HG02798 (cell line): ENCODE data around the gene LRRC17.

ENCODE experiments used
- ATAC-seq: cut with Tn5 transposase; IDR thresholded peaks from one replicate; pipeline ENCODE4 v1.9.1; 2021; ENCODE audit warnings: mild to moderate bottlenecking; ENCODE audit not compliant: unreplicated experiment, poor library complexity

LRRC17 gene

DNA sequence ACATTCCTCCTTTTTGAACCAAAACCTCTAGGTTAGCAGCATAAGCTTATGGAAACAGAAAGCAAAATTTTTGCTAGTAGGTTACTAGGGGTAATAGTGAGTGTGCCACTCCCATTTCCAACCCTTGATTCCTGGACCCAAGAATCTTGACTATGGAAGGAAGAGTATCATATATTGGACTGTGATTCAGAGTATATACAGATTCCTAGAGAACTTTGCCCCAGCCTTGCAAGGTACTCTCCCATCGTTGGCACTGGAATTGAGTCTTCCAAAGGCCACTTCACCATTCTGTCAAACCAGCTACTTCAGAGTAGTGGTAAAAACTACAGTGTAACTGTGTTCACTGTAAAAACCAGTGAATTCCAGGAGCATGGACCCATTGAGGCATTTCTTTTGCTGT, 69.4 kb downstream of the LRRC17 start:
- no peak for ATAC-seq

DNA sequence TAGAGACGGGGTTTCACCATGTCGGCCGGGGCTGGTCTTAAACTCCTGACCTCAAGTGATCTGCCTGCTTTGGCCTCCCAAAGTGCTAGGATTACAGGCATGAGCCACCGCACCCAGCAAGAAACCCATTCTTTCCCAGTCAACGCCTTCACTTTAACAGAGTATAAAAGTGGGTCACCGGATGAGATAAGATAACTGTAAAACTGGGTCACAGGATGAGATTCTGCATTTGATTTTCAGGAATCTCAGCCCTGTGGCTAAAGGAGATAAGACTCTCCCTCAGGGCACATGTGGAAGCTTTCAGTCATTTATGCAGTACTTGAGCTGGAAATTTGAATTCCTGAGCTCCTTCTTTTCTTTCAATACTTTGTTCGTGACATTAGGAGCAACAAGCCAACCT, 70.8 kb downstream of the LRRC17 start:
- ATAC-seq = no peak

DNA sequence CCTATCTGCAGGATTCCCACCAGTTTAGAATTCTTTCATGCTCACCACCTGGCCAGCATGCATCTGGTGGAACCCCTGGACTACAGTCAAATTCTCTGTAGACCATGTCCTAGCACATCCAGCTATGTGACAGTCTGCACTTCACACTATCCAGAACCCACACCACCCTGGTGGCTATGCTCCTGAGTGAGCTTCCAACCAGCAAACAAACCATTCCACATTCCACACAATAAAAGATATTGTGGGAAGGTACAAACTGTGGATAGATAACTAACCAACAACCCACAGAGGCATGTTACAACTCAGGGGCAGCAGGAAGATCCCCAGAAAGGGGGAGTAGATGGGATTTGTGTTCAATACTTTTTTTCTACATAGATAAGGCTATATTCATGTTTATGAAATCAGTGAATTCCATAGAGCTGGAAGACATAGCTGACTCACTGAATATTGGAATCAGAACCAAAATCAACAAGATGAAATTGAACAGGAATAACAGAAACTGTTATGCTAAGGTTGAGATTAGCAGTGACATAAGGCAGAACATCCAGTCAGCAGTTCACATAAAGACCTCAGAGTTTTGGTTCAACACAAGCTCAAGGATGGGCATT, 72.5 kb downstream of the LRRC17 start:
- no peak for ATAC-seq

DNA sequence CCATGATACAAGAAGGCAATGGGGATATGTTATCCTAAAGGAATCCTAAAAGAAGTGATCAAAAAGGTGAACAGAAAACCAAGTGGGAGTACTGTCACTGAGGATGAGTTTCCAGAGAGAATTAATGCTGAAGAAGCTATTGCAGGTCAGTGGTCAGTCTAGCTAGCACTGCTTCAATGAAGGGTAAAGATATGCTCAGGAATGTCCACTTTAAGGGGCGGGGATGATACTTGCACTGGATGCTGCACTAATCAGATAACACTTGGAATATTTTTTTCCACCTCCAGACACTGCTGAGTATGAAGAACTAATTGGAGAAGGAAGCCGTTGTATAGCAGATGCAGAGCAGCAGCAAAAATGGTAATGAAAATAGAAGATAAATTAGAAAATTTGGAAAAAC, 75.3 kb downstream of the LRRC17 start:
- no peak for ATAC-seq

DNA sequence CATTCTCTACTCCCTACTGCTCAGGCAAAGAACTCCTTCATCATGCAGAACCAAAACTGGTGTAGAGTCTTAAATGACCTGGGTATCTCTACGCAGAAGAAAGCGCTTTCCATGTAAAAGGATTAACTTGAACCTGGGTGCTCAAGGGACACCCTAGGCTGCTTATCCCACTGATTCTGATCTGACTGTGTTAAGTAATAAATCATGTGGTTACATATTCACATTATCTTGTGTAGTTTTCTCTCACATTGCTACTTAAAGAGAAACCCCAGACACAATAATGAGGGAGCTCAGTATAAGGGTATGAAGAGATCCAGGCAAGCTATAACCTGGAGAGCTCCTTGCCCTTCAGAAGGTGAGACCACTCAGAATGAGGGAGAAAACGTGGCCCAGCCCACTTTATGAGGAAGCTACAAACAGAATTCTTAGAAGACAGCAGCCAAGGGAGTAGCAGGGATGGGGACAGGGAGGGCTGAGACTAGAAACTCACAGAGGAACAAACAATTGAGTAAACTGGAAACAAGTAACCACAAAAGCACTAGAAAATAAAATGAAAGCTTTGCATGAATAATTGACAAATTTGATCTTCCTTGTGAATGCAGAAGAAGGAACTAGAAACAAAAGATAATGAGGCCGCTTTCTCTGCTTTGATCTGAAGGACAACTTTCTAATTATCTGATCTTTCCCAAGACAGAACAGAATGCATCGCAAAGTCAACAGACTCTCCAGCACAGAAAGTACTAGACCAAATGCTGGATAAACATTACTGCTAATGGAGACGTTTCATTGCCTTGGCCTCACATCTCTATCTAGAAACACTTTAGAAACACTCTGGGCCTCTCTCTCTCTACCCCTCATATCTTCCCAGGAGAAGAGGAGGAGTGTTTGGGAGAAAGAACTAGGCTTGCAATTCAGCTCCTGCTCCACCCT, 76.1 kb downstream of the LRRC17 start:
- ATAC-seq = no peak

DNA sequence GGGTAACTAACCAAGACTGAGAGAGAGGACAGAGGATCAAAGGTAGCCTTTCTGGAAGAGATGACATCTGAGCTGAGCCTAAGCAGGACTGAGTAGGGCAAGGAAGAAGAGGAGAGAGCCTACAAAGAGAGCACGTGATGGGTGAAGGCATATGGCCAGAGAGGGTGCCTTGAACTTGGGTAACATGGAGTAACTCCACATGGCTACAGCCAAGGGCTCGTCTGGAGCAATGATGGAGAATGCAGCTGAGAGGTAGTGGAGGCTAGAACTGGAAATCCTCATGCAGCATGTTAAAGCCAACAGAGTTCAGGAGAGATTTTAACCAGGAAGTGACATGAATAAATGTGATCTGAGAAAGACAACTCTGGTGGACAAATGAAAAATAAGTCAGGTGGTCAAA, 77.8 kb downstream of the LRRC17 start:
- ATAC-seq = no peak

DNA sequence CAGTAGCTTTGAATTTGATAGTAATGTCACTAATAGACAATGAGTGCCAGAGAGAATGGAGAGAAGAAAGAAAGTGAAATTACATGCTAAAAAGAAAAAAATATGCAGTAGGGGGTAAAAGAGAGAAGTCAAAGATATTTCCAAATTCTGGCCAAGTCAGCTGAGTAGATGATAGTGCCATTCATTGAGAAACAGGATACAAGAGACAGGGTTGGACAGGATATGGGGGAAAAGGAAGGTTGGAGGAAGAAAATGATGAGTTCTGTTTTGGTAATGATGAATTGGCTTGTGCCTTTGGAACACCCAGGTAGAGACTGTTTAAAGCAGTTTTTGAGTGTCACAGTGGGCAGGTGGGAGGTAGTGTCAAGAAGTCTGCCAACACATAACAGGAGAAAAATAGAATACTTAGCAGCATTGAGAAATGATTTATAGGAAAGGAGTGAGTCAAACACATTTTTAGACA, 78.3 kb downstream of the LRRC17 start:
- ATAC-seq = no peak

DNA sequence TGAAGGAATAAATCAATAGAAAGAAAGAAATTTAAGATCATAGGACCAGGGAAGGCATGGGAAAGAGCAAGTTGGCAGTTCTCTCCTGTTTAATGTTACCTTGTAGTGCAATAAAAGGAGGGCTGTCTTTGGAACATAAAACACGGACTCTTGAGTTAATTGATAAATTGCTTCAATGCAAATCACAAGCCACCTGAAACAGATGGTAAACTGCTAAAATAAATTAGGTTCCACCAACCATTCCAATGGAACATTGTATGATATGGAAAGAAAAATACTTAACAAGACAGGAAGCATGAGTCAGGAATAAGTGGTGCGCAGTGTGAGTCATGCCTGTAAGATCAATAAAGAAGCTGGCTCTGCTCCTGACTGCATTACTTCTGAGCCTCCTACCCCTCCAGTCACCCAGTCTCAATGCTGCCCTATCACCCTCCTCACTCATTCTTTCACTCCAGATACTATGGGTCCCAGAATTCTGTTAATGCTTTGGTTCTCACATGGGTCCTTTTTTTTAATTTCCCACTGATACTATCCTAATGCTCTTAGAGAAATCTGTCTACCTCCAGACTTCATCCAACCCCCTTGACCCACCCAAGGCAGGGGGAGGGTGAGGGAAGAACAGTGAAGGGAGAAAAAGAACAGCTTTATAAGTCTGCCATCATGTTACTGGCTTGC, 78.9 kb downstream of the LRRC17 start:
- ATAC-seq = no peak

DNA sequence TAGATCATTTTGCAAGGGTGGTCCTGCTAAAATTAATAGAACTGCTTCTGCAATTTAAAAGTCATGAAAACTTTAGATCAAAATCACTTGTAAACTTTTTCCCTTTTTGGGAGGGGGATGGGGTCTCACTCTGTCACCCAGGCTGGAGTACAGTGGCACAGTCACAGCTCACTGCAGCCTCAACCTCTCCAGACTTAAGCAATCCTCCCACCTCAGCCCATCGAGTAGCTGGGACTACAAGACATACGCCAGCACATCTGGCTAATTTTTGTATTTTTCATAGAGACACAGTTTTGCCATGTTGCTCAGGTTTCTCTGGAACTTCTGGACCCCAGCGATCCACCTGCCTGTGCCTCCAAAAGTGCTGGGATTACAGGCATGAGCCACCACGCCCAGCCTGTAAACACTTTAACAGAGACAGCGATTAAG, 79.7 kb downstream of the LRRC17 start:
- ATAC-seq = no peak

DNA sequence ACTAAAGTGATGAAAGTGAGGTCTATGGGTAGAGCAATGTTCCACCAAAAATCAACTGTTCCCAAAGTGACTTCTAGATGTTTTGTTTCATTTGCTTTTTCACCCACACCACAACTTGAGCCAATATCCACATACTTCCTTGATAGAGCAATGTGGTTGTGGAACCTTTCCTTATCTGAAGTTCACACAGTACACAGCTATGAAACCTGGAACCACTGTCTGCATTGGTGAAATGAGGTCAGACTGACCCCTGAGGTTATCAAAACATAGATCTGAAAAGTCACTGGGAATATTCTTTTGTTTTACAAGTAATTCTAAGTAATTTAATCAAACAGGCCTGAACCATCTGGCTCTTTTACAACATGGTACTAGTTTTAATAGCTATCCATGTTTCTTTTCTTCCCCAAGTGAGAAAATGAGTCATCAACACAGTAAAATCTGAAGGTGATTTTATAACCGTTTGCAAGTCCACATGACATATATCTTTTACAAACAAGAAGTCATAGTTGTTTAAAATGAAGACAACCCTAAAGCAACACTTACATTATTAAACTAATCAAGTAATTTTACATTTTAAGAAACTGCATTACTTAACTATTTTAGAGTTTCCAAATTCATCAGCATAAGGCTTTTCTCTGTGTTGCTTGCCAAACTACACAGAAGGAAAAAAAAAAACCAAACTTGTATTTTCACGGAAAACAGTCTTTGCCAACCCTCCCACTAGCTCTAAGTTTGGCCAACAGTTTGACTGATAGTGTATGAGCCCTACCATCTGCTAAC, 80.3 kb downstream of the LRRC17 start:
- no peak for ATAC-seq

DNA sequence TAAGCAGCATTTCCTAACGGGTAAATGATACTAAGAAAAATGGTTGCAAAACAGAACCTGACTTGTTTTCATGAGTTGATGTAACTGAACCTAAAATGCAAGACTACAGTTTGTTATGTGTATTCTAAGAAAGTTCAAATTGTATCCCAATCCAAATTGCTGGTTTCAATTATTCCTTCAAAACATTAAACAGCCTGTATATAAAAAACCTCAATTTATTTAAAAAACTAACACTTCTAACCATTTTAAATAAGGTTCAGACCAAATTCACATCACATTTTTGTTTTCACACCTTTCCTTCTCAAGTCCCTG, 80.9 kb downstream of the LRRC17 start:
- ATAC-seq = no peak

DNA sequence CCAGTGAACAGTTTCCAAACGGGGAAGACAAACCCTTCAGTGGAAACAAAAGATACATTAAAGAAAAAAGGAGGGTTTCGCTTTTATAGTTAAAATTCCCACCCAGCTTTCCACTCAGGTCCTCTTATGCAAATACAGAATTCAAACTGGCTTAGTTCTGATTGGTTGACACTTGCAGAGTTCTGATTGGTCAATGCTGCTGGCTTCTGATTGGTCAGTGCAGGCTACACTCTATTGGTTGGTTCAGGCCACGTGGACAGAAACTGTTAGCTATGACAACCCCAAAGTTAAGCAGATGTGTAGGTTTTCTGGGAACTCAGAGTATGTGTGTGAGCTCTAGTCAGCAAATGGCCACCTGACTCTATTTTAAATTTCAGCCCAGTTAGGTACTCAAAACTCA, 81.8 kb downstream of the LRRC17 start:
- ATAC-seq = no peak
